Activated CD8-positive, alpha-beta memory T cell treated with anti-CD3 and anti-CD28 coated beads, Interleukin-2, amount 50 U/mL, for 24 hours (primary cell): ENCODE measurements around the gene ARL16.

ENCODE experiments used
- DNase-seq: peaks from one replicate; pipeline ENCODE4 v3.0.0-alpha.2; 2020; ENCODE audit errors: extremely low read depth

The ARL16 gene

GRCh38 chr17:81683584-81684441 is at the start of gene ARL16, which contains the start of gene HGS:
Gene ARL16 (minus strand): TSS chr17:81683797. CDS start chr17:81683753, 44 bp downstream.
Gene HGS (plus strand): TSS chr17:81684011. CDS start chr17:81684067, 56 bp downstream.
- peak; percentile 91 for DNase-seq

- no peak for DNase-seq
Observed at GRCh38 chr17:81727324-81728031, 43.9 kb upstream of the ARL16 start.

- DNase-seq: no peak
Observed at GRCh38 chr17:81726004-81726403, 42.4 kb upstream of the ARL16 start.

- no peak for DNase-seq
Observed at GRCh38 chr17:81725439-81725838, 41.8 kb upstream of the ARL16 start.

GRCh38 chr17:81723651-81724209 is 40.1 kb upstream of the ARL16 start:
- DNase-seq: no peak

- no peak for DNase-seq
Observed at GRCh38 chr17:81722184-81723120, 38.9 kb upstream of the ARL16 start.

- no peak for DNase-seq
Observed at GRCh38 chr17:81720267-81721071, 36.9 kb upstream of the ARL16 start.

GRCh38 chr17:81719410-81720266 is 36.0 kb upstream of the ARL16 start:
- no peak for DNase-seq

- no peak for DNase-seq
Observed at GRCh38 chr17:81717766-81718089, 34.1 kb upstream of the ARL16 start.

GRCh38 chr17:81717049-81717765 is 33.6 kb upstream of the ARL16 start:
- no peak for DNase-seq

GRCh38 chr17:81716674-81716996 is 33.0 kb upstream of the ARL16 start:
- no peak for DNase-seq

GRCh38 chr17:81715872-81716673 is 32.5 kb upstream of the ARL16 start:
- no peak for DNase-seq

GRCh38 chr17:81715107-81715871 is 31.7 kb upstream of the ARL16 start:
- no peak for DNase-seq

- DNase-seq: no peak
Observed at GRCh38 chr17:81714412-81715106, 31.0 kb upstream of the ARL16 start.

GRCh38 chr17:81713556-81714411 is 30.2 kb upstream of the ARL16 start:
- DNase-seq: no peak

- no peak for DNase-seq
Observed at GRCh38 chr17:81713004-81713555, 29.5 kb upstream of the ARL16 start.
